Ovary (tissue), 9 donors: ENCODE results near the gene PCBP3. TPM values are rescaled to one million over a fixed set of nuclear protein-coding genes. Genes with fewer than 3 reads are reported as not detected.
"Not testable (repeated sequence)": the region's sequence is repeated elsewhere in the genome, so short reads cannot be mapped to it uniquely, and the experiment has no call there.

ENCODE experiments used
- DNase-seq, 5 donors: peaks; one replicate each; pipeline ENCODE4 v3.0.0-alpha.2; 2019 to 2020
- H3K27ac ChIP-seq, 2 donors: fragments of 200-600 bp; one replicate each; pipeline versions ENCODE4 v1.5.1 to v1.8.0; 2019 to 2022
- H3K27me3 ChIP-seq: fragments of 200-600 bp; one replicate; pipeline ENCODE4 v1.8.0; 2022
- H3K36me3 ChIP-seq: fragments of 200-600 bp; sonication (generic); one replicate; pipeline ENCODE4 v1.5.1; 2019
- H3K4me1 ChIP-seq: one replicate; pipeline ENCODE4 v1.8.1; 2013; ENCODE audit warnings: mild to moderate bottlenecking, moderate library complexity; ENCODE audit not compliant: insufficient read depth
- H3K4me3 ChIP-seq: fragments of 200-600 bp; sonication (generic); one replicate; pipeline ENCODE4 v1.5.1; 2017
- H3K9me3 ChIP-seq, 2 donors: fragments of 200-600 bp in 1 of 2; sonication (generic) in 1 of 2; one replicate each; pipeline versions ENCODE4 v1.5.1 to v1.8.1; 2013 to 2019; ENCODE audit warnings: mild to moderate bottlenecking in 1 of 2, moderate library complexity in 1 of 2
- CTCF ChIP-seq, 3 donors: fragments of 450-650 bp in 2 of 3; fragments of 200-600 bp in 1 of 3; IDR thresholded peaks; one replicate each; pipeline versions ENCODE4 v1.5.1 to v1.8.0; 2016 to 2022; ENCODE audit warnings: antibody characterized with exemption in 3 of 3, mild to moderate bottlenecking in 1 of 3
- EP300 ChIP-seq: sonication (generic); formaldehyde crosslinking; IDR thresholded peaks from one replicate; pipeline ENCODE4 v1.6.1; 2017; ENCODE audit warnings: antibody characterized with exemption
- POLR2A ChIP-seq: fragments of 450-650 bp; IDR thresholded peaks from one replicate; pipeline ENCODE4 v1.6.1; 2017; ENCODE audit warnings: antibody characterized with exemption, mild to moderate bottlenecking, moderate library complexity
- WGBS, 3 donors: extraction: QIAGEN DNeasy Blood & Tissue Kit in 1 of 3; methylation state at CpG; one replicate each; pipeline versions ENCODE4 v1.1.5 to v1.1.7; 2013 to 2017; 5-methylcytosine and 5-hydroxymethylcytosine counted together
- intact Hi-C, 4 donors: fragments of 100-400 bp; cut with DNase I; formaldehyde crosslinking; loops; one replicate each; pipeline versions ENCODE4 v1.11.0 to v1.15.1; 2022 to 2023
- polyA plus RNA-seq, 2 donors: library from polyadenylated mRNA; stranded (reverse); fragments of 200-250 nt in 1 of 2; fragments of 350-450 nt in 1 of 2; fragmentation: Illumina TruSeq in 1 of 2; extraction: RNeasy Lipid Tissue Mini Kit (QIAGEN cat#74804) in 1 of 2; gene quantifications; one replicate each; pipeline ENCODE4 v1.2.3, GENCODE V29; 2013 to 2014
- total RNA-seq, 7 donors: library from RNA; depleted of rRNA in 2 of 7; stranded (reverse); fragments of >200 nt in 2 of 7; fragmentation: NEBNext Ultra II Directional in 3 of 7; extraction: Animal tissue kit (Norgen Biotek cat#: 25700) in 3 of 7; gene quantifications; one replicate each; pipeline versions ENCODE4 v1.1.0 to v1.2.4, GENCODE V29; 2016 to 2023
- donor health status: DM: no; HTN: no; CAD: no; lungs with moderate emphysema.
- donor health status: DM: no; HTN: no; CAD: no.
- donor health status: Bipolar disorder and iron deficiency.
- donor health status: DM: yes; HTN: yes; CAD: no.
- donor health status: DM: no; HTN: no; CAD: no.
- donor health status: DM: yes; HTN: yes; CAD: no.

The PCBP3 gene
- total and polyA plus RNA-seq, 9 donors = 2.4 to 10.1 (median 5.4) TPM

DNA sequence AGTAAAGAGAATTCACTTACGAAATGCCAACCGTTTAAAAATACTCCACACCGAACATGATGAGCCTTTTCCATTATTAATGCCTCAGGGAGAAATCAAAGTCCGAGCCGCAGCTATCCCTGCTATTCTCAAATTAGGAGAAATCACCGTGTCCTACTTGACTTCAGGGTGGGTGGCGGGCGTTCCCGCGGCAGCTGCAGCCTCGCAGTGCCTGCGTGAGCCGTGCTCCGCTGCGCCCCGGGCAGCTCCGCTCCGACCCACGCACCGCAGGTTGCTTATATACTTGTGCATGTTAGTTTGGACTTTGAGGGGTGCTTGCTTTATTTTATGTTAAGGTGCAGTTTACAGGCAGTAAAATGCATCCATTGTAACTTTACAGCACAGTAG, 35.6 kb upstream of the PCBP3 start:
- Histone ChIP-seq H3K36me3 (no peaks in the 10 kb centered on the region), H3K27ac (no peak overlapping the region), H3K9me3 (no peaks in the 10 kb centered on the region), H3K4me1 (no peaks in the 10 kb centered on the region), H3K4me3 (no peak overlapping the region), H3K27me3 (no peaks in the 10 kb centered on the region)
- no peak for DNase-seq
- intact Hi-C loops = no loop called here
- WGBS, 3 donors = 79 to 84% (median 84%) methylated on average over 20 of the region's 20 CpGs
- no peak for TF ChIP-seq CTCF (IDR thresholded peaks at IDR 0.05)
- TF ChIP-seq POLR2A = no peak
- no peak for TF ChIP-seq EP300

DNA sequence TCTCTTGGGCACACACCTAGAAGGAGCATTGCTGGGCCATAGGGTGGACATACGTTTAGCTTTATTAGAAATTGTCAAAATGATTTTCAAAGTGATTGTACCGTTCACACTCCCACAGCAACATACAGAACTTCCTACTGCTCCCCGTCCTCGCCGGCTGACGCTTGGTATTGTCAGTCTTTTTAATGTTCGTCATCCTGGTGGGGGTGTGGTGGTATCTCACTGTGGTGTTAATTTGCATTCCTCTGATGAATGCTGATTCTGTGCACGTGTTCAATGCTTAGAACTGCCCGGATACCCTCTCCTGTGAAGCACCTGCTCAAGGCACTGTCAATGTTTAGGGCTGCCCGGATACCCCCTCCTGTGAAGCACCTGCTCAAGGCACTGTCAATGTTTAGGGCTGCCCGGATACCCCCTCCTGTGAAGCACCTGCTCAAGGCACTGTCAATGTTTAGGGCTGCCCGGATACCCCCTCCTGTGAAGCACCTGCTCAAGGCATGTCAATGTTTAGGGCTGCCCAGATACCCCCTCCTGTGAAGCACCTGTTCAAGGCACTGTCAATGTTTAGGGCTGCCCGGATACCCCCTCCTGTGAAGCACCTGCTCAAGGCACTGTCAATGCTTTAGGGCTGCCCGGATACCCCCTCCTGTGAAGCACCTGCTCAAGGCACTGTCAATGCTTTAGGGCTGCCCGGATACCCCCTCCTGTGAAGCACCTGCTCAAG, 34.6 kb upstream of the PCBP3 start:
- H3K4me1 ChIP-seq, H3K27me3 ChIP-seq, H3K9me3 ChIP-seq, H3K36me3 ChIP-seq, H3K27ac ChIP-seq, H3K4me3 ChIP-seq, intact Hi-C loops, DNase-seq: not testable (repeated sequence)
- WGBS, 3 donors = 67 to 73% (median 70%) methylated on average over 15 of the region's 15 CpGs

DNA sequence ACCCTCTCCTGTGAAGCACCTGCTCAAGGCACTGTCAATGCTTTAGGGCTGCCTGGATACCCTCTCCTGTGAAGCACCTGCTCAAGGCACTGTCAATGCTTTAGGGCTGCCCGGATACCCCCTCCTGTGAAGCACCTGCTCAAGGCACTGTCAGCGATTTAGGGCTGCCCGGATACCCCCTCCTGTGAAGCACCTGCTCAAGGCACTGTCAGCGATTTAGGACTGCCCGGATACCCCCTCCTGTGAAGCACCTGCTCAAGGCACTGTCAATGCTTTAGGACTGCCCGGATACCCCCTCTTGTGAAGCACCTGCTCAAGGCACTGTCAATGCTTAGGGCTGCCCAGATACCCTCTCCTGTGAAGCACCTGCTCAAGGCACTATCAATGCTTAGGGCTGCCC, 33.9 kb upstream of the PCBP3 start:
- H3K4me1 ChIP-seq, H3K27me3 ChIP-seq, H3K27ac ChIP-seq, H3K4me3 ChIP-seq, H3K9me3 ChIP-seq, H3K36me3 ChIP-seq: not testable (repeated sequence)
- 82 to 87% (median 83%) methylated on average over 6 of the region's 6 CpGs for WGBS, 3 donors
- DNase-seq = peak in 1 of 5 donors; percentile 8
- intact Hi-C loops = loop anchor here in 1 of 4 donors (5.0 kb wide), 1 partner anchor 47 kb away; no protein-coding TSS in a partner anchor

DNA sequence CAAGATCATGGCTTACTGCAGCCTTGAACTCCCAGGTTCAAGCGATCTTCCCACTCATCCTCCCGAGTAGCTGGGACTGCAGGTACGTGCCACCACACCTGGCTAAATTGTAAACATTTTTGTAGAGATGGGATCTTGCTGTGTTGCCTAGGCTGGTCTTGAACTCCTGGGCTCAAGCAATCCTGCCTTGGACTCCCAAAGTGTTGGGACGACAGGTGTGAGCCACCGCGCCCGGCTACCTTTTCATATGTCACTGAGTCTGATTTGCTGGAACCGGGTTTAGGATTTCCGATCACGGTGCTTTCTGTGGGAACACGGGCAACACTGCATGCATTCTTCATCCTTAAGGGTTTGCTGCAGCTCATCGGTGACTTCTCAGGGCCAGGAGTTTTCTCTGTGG, 32.2 kb upstream of the PCBP3 start:
- DNase-seq = peak in 1 of 5 donors; percentile 1
- TF ChIP-seq EP300 = no peak
- no peak for TF ChIP-seq CTCF (IDR thresholded peaks at IDR 0.05)
- Histone ChIP-seq H3K9me3 (no peaks in the 10 kb centered on the region), H3K4me1 (no peaks in the 10 kb centered on the region), H3K4me3 (no peak overlapping the region), H3K36me3 (no peaks in the 10 kb centered on the region), H3K27me3 (no peaks in the 10 kb centered on the region), H3K27ac (no peak overlapping the region)
- intact Hi-C loops = loop anchor here in 1 of 4 donors (5.0 kb wide), 1 partner anchor 49 kb away; no protein-coding TSS in a partner anchor
- WGBS, 3 donors = 84 to 90% (median 85%) methylated on average over 12 of the region's 12 CpGs

DNA sequence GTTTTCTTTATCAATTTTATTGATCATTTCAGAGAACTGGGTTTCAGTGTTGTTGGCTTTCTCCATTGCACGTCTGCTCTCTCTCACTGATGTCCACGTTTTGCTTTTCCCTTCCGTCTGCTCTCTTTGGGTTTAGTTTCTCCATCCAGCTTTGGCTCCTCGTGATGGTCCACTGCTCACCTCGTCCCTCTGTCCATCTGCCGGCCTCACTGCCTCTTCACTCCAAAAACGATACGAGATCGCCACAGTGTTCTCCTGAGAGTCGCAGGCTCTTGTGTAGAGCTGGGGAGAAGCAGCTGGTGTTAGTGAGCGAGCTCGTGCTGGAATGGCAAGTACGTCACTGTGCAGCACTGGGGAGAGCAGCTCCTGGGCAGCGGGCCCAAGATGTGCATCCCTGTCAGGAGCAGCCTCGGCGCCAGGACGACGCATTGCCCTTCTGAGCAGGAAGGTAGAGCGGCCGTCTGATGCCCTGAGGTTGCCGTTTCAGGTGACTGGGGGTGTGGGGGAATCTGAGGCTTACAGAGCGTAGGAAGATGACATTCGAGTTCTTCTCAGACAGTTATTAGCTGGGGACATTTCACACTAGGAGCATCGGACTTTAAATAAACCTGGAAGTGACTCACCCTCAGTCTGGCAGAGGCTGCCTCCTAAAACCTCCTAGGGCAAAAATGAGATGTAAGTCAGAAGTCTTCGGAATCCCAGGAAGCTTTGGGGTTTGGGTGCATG, 31.4 kb upstream of the PCBP3 start:
- Histone ChIP-seq H3K4me3 (no peak overlapping the region), H3K9me3 (no peaks in the 10 kb centered on the region), H3K4me1 (no peaks in the 10 kb centered on the region), H3K36me3 (no peaks in the 10 kb centered on the region), H3K27me3 (no peaks in the 10 kb centered on the region), H3K27ac (no peak overlapping the region)
- TF ChIP-seq POLR2A = no peak
- intact Hi-C loops = loop anchor here in 1 of 4 donors (5.0 kb wide), 1 partner anchor 50 kb away; no protein-coding TSS in a partner anchor
- 62 to 69% (median 67%) methylated on average over 24 to 25 of the region's 25 CpGs for WGBS, 3 donors
- peak in 2 of 5 donors; percentile 4 to 31 for DNase-seq

GRCh38 chr21:45612665-45613019, 30.9 kb upstream of the PCBP3 start:
- not testable (repeated sequence) for H3K9me3 ChIP-seq, H3K27me3 ChIP-seq, H3K36me3 ChIP-seq, H3K27ac ChIP-seq, H3K4me1 ChIP-seq, H3K4me3 ChIP-seq
- peak in 1 of 5 donors; percentile 12 for DNase-seq
- 89 to 95% (median 93%) methylated on average over 4 to 6 of the region's 7 CpGs for WGBS, 3 donors
- intact Hi-C loops = loop anchor here in 1 of 4 donors (5.0 kb wide), 1 partner anchor 50 kb away; no protein-coding TSS in a partner anchor
